ENCODE data around the gene CXorf49B. TPM values are rescaled to one million over a fixed set of nuclear protein-coding genes. Genes with fewer than 3 reads are reported as not detected.
"Not testable (repeated sequence)": the region's sequence is repeated elsewhere in the genome, so short reads cannot be mapped to it uniquely, and the experiment has no call there.

The CXorf49B gene
- total RNA-seq, 6 donors from 2014 or later = not detected

DNA sequence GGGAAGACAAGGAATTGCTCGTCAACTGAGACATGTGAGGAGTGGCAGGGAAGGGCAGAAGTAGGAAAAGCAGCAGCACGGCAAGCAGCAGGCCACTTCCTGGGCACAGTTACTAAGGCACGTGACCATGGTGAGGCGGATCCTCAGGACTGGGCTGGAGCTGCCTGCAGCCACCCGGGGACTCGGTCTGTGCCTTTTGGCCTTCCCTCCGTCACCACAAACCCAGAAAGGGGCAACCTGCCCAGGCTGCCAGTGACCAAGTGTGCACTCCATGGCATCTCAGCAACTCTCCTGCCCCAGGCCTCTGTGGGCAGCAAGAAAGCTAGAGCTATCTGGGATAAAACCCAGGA lies 19.8 kb downstream of the CXorf49B start:
- H3K9me3 ChIP-seq, H3K27me3 ChIP-seq, H3K36me3 ChIP-seq, DNase-seq, H3K4me3 ChIP-seq, H3K27ac ChIP-seq, H3K4me1 ChIP-seq: not testable (repeated sequence)
- peak in 1 of 2 donors; percentile 55 for ATAC-seq (ENCODE audit: low FRiP score in 2 of 2)
- no CpG with 5 or more reads among the region's 7 CpGs for WGBS, 2 donors

DNA sequence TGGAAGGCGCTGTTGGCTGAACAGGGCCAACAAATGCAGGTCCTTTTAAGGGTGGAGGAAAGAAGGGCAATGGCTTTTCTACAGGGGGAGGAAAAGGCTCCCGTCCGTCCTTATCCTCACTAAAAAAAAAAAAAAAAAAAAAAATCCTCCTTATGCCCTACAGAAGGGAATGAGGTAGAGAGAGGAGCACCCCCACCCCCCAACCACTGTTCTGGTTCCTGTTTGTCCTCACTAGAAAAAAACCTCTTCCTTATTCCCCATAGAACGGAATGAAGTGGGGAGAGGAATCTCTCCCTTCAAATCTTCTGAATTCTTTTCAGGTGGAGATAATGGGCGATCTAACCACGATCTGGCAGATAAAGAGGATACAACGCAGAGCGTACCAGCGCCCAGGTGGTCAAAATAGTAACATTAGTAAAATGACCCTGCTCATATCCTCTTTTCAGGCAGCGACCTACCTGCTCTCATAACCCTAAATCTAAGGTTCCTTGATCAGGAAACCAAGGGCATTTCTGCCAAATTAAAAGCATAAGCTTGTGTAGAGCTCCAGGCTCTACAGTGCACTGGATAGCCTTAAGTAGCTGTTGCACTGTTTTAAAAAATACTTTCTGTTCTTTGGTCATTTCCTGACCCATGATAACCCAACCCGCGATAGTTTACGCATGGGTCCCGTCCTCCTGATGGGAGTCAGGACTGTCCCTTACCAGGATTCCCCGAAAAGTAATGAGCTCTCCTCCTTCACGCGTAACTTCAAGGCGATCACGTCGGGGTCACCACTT lies 20.6 kb downstream of the CXorf49B start:
- H3K4me3 ChIP-seq, H3K4me1 ChIP-seq, H3K9me3 ChIP-seq, H3K27ac ChIP-seq, DNase-seq, H3K27me3 ChIP-seq, H3K36me3 ChIP-seq: not testable (repeated sequence)
- WGBS, 2 donors = no CpG with 5 or more reads among the region's 20 CpGs
- peak; percentile 60 to 73 for ATAC-seq (ENCODE audit: low FRiP score in 2 of 2)

- H3K4me3 ChIP-seq, H3K4me1 ChIP-seq, DNase-seq, H3K27ac ChIP-seq, H3K9me3 ChIP-seq, H3K27me3 ChIP-seq, H3K36me3 ChIP-seq: not testable (repeated sequence)
- no CpG with 5 or more reads among the region's 15 CpGs for WGBS, 2 donors
- ATAC-seq (ENCODE audit: low FRiP score in 2 of 2) = peak; percentile 72 to 84
Measured at GRCh38 chrX:71784348-71784983, 21.3 kb downstream of the CXorf49B start.

DNA sequence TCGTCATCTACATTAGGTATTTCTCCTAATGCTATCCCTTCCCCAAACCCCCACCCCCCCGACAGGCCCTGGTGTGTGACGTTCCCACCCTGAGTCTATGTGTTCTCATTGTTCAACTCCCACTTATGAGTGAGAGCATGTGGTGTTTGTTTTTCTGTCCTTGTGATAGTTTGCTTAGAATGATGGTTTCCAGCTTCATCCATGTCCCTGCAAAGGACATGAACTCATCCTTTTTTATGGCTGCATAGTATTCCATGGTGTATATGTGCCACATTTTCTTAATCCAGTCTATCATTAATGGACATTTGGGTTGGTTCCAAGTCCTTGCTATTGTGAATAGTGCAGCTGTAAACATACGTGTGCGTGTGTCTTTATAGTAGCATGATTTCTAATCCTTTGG lies 43.3 kb downstream of the CXorf49B start:
- not testable (repeated sequence) for H3K36me3 ChIP-seq; H3K27me3 ChIP-seq; H3K9me3 ChIP-seq; H3K4me1 ChIP-seq; H3K4me3 ChIP-seq; DNase-seq; ATAC-seq (ENCODE audit: low FRiP score in 2 of 2); H3K27ac ChIP-seq
- 81 to 83% methylated on average over 5 of the region's 5 CpGs for WGBS, 2 donors

DNA sequence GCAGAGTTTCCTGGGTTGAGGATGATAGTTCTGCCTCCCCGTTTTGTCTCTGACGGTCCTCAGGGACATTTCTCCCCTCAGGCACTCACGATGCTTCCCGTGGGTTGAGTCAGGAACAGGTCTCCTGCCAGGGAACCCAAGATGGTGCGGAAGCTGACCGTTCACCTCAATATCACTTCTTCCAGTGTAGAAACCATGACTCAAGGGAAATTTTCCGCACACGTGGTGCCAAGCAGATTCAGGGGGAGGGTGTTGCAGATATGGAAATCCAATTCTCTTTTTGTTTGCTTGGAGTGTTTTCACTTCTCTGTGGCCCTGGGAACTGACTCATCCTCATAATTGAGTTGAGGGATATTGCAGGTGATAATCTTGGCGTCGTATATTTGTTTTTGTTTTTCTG lies 46.7 kb downstream of the CXorf49B start:
- 73 to 84% methylated on average over 7 to 10 of the region's 10 CpGs for WGBS, 2 donors
- no peak for DNase-seq

DNA sequence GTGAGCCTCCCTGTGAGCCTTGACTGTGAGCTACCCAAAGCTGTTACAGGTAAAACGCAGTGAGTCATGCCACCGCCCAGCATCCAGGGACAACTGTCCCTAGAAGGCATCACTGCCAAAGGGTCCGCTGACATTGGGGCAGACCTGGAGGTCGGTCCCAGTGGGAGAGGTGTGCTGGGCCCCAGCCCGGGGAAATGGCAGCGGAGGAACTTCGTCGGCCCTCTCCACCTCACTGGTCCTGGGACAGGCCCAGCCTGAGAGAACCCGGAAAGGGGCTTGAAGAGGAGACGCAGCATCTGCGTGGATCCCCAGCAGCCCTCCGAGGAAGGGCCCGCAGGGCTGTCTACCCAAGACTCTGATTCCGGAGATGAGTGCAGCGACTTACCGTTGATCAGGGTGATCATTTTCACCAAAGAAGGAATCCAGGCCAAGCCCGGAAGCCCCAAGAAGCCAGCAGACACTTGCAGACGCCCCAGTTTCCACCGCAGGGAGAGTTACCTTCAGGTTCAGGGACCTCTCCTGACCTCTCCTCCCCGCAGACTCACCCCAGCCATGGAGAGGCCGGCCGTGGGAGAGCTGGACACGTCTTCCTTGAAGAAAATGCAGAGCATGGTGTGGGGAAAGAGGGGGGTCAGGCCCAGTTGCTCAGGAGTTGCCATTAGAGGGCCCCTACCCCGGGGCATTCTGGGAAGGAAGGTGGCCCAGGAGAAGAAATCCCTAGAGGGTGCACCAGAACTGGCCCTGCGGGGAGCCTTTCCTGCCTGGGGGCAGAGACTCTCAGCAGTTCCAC lies 51.2 kb downstream of the CXorf49B start:
- ATAC-seq (ENCODE audit: low FRiP score in 2 of 2) (no peak), DNase-seq (no peak)
- no peaks in the 10 kb centered on the region for H3K4me1 ChIP-seq
- no peak overlapping the region for H3K27ac ChIP-seq
- H3K27me3 ChIP-seq = no peaks in the 10 kb centered on the region
- no peaks in the 10 kb centered on the region for H3K9me3 ChIP-seq
- WGBS, 2 donors = 86 to 98% methylated on average over 10 to 25 of the region's 25 CpGs
- H3K4me3 ChIP-seq = no peak overlapping the region
- TF ChIP-seq POLR2AphosphoS5 (IDR thresholded peaks at IDR 0.05) = no peak
- TF ChIP-seq CTCF (IDR thresholded peaks at IDR 0.05) = no peak
- no peak for TF ChIP-seq EP300 (IDR thresholded peaks at IDR 0.05)
- TF ChIP-seq POLR2A (IDR thresholded peaks at IDR 0.05) = no peak
- no peaks in the 10 kb centered on the region for H3K36me3 ChIP-seq

More for the DNA sequence above, 46.7 kb downstream of the CXorf49B start:
- no peak overlapping the region for H3K4me3 ChIP-seq
- H3K9me3 ChIP-seq = peaks cover 0 to 7% (median 0%) of the 10 kb centered on the region in 4 donors
- H3K27ac ChIP-seq = no peak overlapping the region
- ATAC-seq (ENCODE audit: low FRiP score in 2 of 2) = no peak
- H3K4me1 ChIP-seq = no peaks in the 10 kb centered on the region
- H3K27me3 ChIP-seq = no peaks in the 10 kb centered on the region
- TF ChIP-seq POLR2A (IDR thresholded peaks at IDR 0.05) (no peak), POLR2AphosphoS5 (IDR thresholded peaks at IDR 0.05) (no peak), CTCF (IDR thresholded peaks at IDR 0.05) (no peak), EP300 (IDR thresholded peaks at IDR 0.05) (no peak)
- H3K36me3 ChIP-seq = no peaks in the 10 kb centered on the region

Measured in upper lobe of left lung (tissue), 6 donors.